SK-N-MC (cell line): ENCODE data around the gene CEP131.

ENCODE experiments used
- EZH2 ChIP-seq: fragments of 200-600 bp; sonication (generic); IDR thresholded peaks from one replicate; pipeline ENCODE4 v1.6.1; 2017; ENCODE audit warnings: antibody characterized with exemption
- FOXP2 ChIP-seq: optimal IDR thresholded peaks from 2 replicates; pipeline ENCODE3; 2011; ENCODE audit warnings: mild to moderate bottlenecking, moderate library complexity; ENCODE audit not compliant: insufficient read depth; ENCODE audit errors: extremely low read length, control extremely low read depth
- POLR2AphosphoS5 ChIP-seq: IDR thresholded peaks from 2 replicates; pipeline ENCODE4 v1.6.1; 2012; ENCODE audit warnings: mild to moderate bottlenecking, low read depth, low read length, borderline replicate concordance

GRCh38 chr17:81265576-81265975 lies 42.8 kb upstream of the CEP131 start:
- TF ChIP-seq POLR2AphosphoS5: no peak
- TF ChIP-seq EZH2: no peak
- TF ChIP-seq FOXP2: no peak
